Astrocyte (in vitro differentiated cells and primary cell): ENCODE measurements around the gene CEP104. TPM values are rescaled to one million over a fixed set of nuclear protein-coding genes. Genes with fewer than 3 reads are reported as not detected.

Source experiments
- DNase-seq: peaks from one replicate; pipeline ENCODE4 v3.0.0-alpha.2; 2010; ENCODE audit warnings: low read depth
- FAIRE-seq: peaks from 2 replicates; lab custom pipeline; 2011; peaks lifted over from hg19 to GRCh38; lab: Jason Lieb, UNC
- H2AFZ ChIP-seq: 2 replicates; pipeline ENCODE4 v1.6.0; 2012; ENCODE audit warnings: low read depth, low read length, inconsistent platforms
- H3K27ac ChIP-seq: 2 replicates; pipeline ENCODE4 v1.5.1; 2011; ENCODE audit warnings: low read depth, low read length, inconsistent platforms
- H3K27me3 ChIP-seq: 2 replicates; pipeline ENCODE4 v1.6.0; 2011; ENCODE audit warnings: low read length, inconsistent platforms; ENCODE audit not compliant: insufficient read depth
- H3K36me3 ChIP-seq: 2 replicates; pipeline ENCODE4 v1.5.1; 2011; ENCODE audit warnings: low read length, inconsistent platforms; ENCODE audit not compliant: insufficient read depth
- H3K4me1 ChIP-seq: 2 replicates; pipeline ENCODE4 v1.5.1; 2011; ENCODE audit warnings: low read length, inconsistent platforms; ENCODE audit not compliant: insufficient read depth
- H3K4me2 ChIP-seq: 2 replicates; pipeline ENCODE4 v1.6.0; 2012; ENCODE audit warnings: low read length, inconsistent platforms
- H3K4me3 ChIP-seq: 2 replicates; pipeline ENCODE4 v1.5.1; 2011; ENCODE audit warnings: low read depth, mild to moderate bottlenecking, low read length, inconsistent platforms; ENCODE audit not compliant: insufficient read depth
- H3K79me2 ChIP-seq: 2 replicates; pipeline ENCODE4 v1.6.0; 2012; ENCODE audit warnings: mild to moderate bottlenecking, low read length, inconsistent platforms; ENCODE audit not compliant: insufficient read depth
- H3K9ac ChIP-seq: 2 replicates; pipeline ENCODE4 v1.6.0; 2012; ENCODE audit warnings: mild to moderate bottlenecking, low read length, inconsistent platforms
- H3K9me3 ChIP-seq: 2 replicates; pipeline ENCODE4 v1.5.1; 2012; ENCODE audit warnings: low read depth, mild to moderate bottlenecking, low read length, inconsistent platforms; ENCODE audit not compliant: insufficient read depth
- H4K20me1 ChIP-seq: 2 replicates; pipeline ENCODE4 v1.6.0; 2012; ENCODE audit warnings: low read length, inconsistent platforms; ENCODE audit not compliant: insufficient read depth
- H3K27ac Mint-ChIP-seq: one replicate; pipeline ENCODE4 v1.8.0; 2021; ENCODE audit warnings: mild to moderate bottlenecking, mixed read lengths; ENCODE audit not compliant: unreplicated experiment
- H3K27me3 Mint-ChIP-seq: one replicate; pipeline ENCODE4 v1.8.0; 2021; ENCODE audit warnings: low read depth, mixed read lengths; ENCODE audit not compliant: unreplicated experiment
- H3K36me3 Mint-ChIP-seq: one replicate; pipeline ENCODE4 v1.8.0; 2021; ENCODE audit warnings: low read depth, mixed read lengths; ENCODE audit not compliant: unreplicated experiment
- H3K4me1 Mint-ChIP-seq: one replicate; pipeline ENCODE4 v1.8.0; 2021; ENCODE audit warnings: low read depth, mixed read lengths; ENCODE audit not compliant: unreplicated experiment
- H3K4me3 Mint-ChIP-seq: one replicate; pipeline ENCODE4 v1.8.0; 2021; ENCODE audit warnings: mild to moderate bottlenecking, moderate library complexity, mixed read lengths; ENCODE audit not compliant: unreplicated experiment
- H3K9me3 Mint-ChIP-seq: one replicate; pipeline ENCODE4 v1.8.0; 2021; ENCODE audit warnings: mild to moderate bottlenecking, mixed read lengths; ENCODE audit not compliant: unreplicated experiment
- EZH2 ChIP-seq: IDR thresholded peaks from 2 replicates; pipeline ENCODE4 v1.6.1; 2012; ENCODE audit warnings: mild to moderate bottlenecking, low read length, inconsistent platforms; ENCODE audit not compliant: insufficient read depth
- total RNA-seq: library from RNA; stranded (reverse); gene quantifications from 2 replicates; pipeline ENCODE4 v1.2.1, GENCODE V29; 2021
- TF ChIP-seq, protein P1 (sequence below): IDR thresholded peaks from 2 replicates; pipeline ENCODE4 v1.5.1; 2011; ENCODE audit warnings: low read depth, mild to moderate bottlenecking, inconsistent platforms, low read length, moderate library complexity; ENCODE audit not compliant: insufficient read depth

CEP104 gene
- total RNA-seq, 1 donor from 2014 or later: 43.6 TPM

- Histone ChIP-seq H3K36me3 (peaks cover 14% of the 10 kb centered on the region), H3K27me3 (no peaks in the 10 kb centered on the region), H3K27ac (no peak overlapping the region), H3K4me3 (no peak overlapping the region), H4K20me1 (peaks cover 55% of the 10 kb centered on the region), H3K9me3 (no peaks in the 10 kb centered on the region), H3K79me2 (peaks cover 77% of the 10 kb centered on the region), H2AFZ (no peak overlapping the region), H3K4me2 (no peak overlapping the region), H3K4me1 (peaks cover 5% of the 10 kb centered on the region), H3K9ac (no peak overlapping the region)
- Mint-ChIP-seq H3K4me3 (no peak overlapping the region), H3K9me3 (peaks cover 6% of the 10 kb centered on the region), H3K27ac (no peak overlapping the region), H3K36me3 (peaks cover 13% of the 10 kb centered on the region), H3K27me3 (no peaks in the 10 kb centered on the region), H3K4me1 (peaks cover 20% of the 10 kb centered on the region)
- FAIRE-seq: no peak
- DNase-seq: no peak
- TF ChIP-seq EZH2: no peak
- TF ChIP-seq, protein P1, sequence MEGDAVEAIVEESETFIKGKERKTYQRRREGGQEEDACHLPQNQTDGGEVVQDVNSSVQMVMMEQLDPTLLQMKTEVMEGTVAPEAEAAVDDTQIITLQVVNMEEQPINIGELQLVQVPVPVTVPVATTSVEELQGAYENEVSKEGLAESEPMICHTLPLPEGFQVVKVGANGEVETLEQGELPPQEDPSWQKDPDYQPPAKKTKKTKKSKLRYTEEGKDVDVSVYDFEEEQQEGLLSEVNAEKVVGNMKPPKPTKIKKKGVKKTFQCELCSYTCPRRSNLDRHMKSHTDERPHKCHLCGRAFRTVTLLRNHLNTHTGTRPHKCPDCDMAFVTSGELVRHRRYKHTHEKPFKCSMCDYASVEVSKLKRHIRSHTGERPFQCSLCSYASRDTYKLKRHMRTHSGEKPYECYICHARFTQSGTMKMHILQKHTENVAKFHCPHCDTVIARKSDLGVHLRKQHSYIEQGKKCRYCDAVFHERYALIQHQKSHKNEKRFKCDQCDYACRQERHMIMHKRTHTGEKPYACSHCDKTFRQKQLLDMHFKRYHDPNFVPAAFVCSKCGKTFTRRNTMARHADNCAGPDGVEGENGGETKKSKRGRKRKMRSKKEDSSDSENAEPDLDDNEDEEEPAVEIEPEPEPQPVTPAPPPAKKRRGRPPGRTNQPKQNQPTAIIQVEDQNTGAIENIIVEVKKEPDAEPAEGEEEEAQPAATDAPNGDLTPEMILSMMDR: no peak
Observed at GRCh38 chr1:3894626-3895278, 37.7 kb upstream of the CEP104 start.

DNA sequence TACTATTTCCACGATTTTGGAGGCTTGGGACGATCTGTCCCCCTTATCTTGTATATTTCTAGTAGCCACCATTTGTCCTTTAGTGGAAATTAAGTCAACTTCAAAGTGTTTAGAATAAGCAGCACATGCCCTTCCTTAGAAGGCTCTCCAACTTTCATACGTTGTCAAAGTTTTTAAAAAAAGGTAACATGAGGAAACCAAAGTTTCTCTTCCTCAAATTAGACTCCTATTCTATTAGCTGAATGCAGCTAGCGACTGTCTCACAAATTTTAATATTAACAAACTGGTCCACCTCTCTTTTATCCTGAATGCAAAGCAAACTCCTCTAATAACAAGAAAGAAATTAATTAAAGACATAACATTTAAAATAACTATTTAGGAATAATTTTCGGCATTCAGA lies 36.2 kb upstream of the CEP104 start:
- Histone ChIP-seq H3K27me3 (no peaks in the 10 kb centered on the region), H3K36me3 (peaks cover 18% of the 10 kb centered on the region), H3K9ac (no peak overlapping the region), H3K9me3 (no peaks in the 10 kb centered on the region), H3K27ac (no peak overlapping the region), H3K4me2 (no peak overlapping the region), H4K20me1 (peaks cover 48% of the 10 kb centered on the region), H3K4me1 (no peaks in the 10 kb centered on the region), H3K4me3 (no peak overlapping the region), H3K79me2 (peaks cover 61% of the 10 kb centered on the region), H2AFZ (no peak overlapping the region)
- Mint-ChIP-seq H3K27me3 (no peaks in the 10 kb centered on the region), H3K4me3 (no peak overlapping the region), H3K36me3 (peaks cover 13% of the 10 kb centered on the region), H3K9me3 (peaks cover 2% of the 10 kb centered on the region), H3K4me1 (peaks cover 17% of the 10 kb centered on the region), H3K27ac (no peak overlapping the region)
- TF ChIP-seq EZH2: no peak
- TF ChIP-seq, protein P1: no peak
- FAIRE-seq (no peak), DNase-seq (no peak)

DNA sequence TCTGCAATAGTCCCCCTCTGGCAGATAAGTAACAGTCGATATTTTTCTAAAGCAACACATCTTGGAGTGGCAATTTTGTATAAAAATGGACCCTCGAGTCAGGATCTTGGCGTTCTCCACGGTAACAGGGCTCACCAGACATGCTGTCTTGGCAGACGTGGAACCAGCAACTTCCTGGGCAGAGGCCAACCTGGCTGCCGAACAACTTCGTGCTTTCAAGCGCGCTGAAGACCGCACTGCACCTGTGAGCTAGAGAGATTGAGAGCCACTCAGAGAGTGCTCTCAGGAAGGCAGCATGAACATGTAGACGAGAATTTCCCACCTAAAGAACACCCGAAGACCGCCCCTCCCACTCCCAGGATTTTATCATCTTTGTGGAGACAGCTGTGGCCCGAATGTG lies 35.7 kb upstream of the CEP104 start:
- peaks cover 15% of the 10 kb centered on the region for H3K36me3 Mint-ChIP-seq
- no peak for DNase-seq

More for the DNA sequence above, 35.7 kb upstream of the CEP104 start:
- H3K27ac Mint-ChIP-seq: no peak overlapping the region
- TF ChIP-seq, protein P1: no peak
- no peak for TF ChIP-seq EZH2
- no peak overlapping the region for H3K27ac ChIP-seq
- peaks cover 57% of the 10 kb centered on the region for H3K79me2 ChIP-seq
- no peak overlapping the region for H3K9ac ChIP-seq
- no peak for FAIRE-seq
- H3K4me1 Mint-ChIP-seq: peaks cover 17% of the 10 kb centered on the region
- H3K36me3 ChIP-seq: peaks cover 22% of the 10 kb centered on the region
- no peaks in the 10 kb centered on the region for H3K4me1 ChIP-seq
- no peak overlapping the region for H3K4me2 ChIP-seq
- no peaks in the 10 kb centered on the region for H3K27me3 ChIP-seq
- no peak overlapping the region for H2AFZ ChIP-seq
- no peaks in the 10 kb centered on the region for H3K9me3 ChIP-seq
- no peak overlapping the region for H3K4me3 Mint-ChIP-seq
- peaks cover 44% of the 10 kb centered on the region for H4K20me1 ChIP-seq
- H3K4me3 ChIP-seq: no peak overlapping the region
- H3K27me3 Mint-ChIP-seq: no peaks in the 10 kb centered on the region
- peaks cover 2% of the 10 kb centered on the region for H3K9me3 Mint-ChIP-seq
